ENCODE data around the gene NOX3.
"Not testable (repeated sequence)": the region's sequence is repeated elsewhere in the genome, so short reads cannot be mapped to it uniquely, and the experiment has no call there.

NOX3 gene

GRCh38 chr6:155455766-155456165, at the start of gene NOX3:
NOX3 (minus strand) TSS chr6:155455839; CDS start chr6:155455800, 39 bp downstream.
- no peak for DNase-seq (ENCODE audit: low read depth in 1 of 2, low spot score in 1 of 2)

GRCh38 chr6:155504848-155505607, 49.4 kb upstream of the NOX3 start:
- no peak for DNase-seq (ENCODE audit: low read depth in 1 of 2, low spot score in 1 of 2)

- DNase-seq (ENCODE audit: low read depth in 1 of 2, low spot score in 1 of 2), result no peak
These were observed 46.8 kb upstream of the NOX3 start for GRCh38 chr6:155502393-155502792.

- no peak for DNase-seq (ENCODE audit: low read depth in 1 of 2, low spot score in 1 of 2)
These were observed 43.9 kb upstream of the NOX3 start for GRCh38 chr6:155499574-155499973.

- DNase-seq (ENCODE audit: low read depth in 1 of 2, low spot score in 1 of 2), result no peak
These were observed 42.7 kb upstream of the NOX3 start for GRCh38 chr6:155498370-155498769.

- no peak for DNase-seq (ENCODE audit: low read depth in 1 of 2, low spot score in 1 of 2)
These were observed 41.6 kb upstream of the NOX3 start for GRCh38 chr6:155497273-155497672.

GRCh38 chr6:155495011-155495768, 39.6 kb upstream of the NOX3 start:
- DNase-seq (ENCODE audit: low read depth in 1 of 2, low spot score in 1 of 2), result no peak

- DNase-seq (ENCODE audit: low read depth in 1 of 2, low spot score in 1 of 2), result no peak
These were observed 38.1 kb upstream of the NOX3 start for GRCh38 chr6:155493694-155494143.

GRCh38 chr6:155493026-155493693, 37.5 kb upstream of the NOX3 start:
- DNase-seq (ENCODE audit: low read depth in 1 of 2, low spot score in 1 of 2), result no peak

GRCh38 chr6:155492061-155492735, 36.6 kb upstream of the NOX3 start:
- DNase-seq (ENCODE audit: low read depth in 1 of 2, low spot score in 1 of 2), result no peak

- no peak for DNase-seq (ENCODE audit: low read depth in 1 of 2, low spot score in 1 of 2)
These were observed 35.8 kb upstream of the NOX3 start for GRCh38 chr6:155491421-155491820.

GRCh38 chr6:155488197-155488596, 32.6 kb upstream of the NOX3 start:
- not testable (repeated sequence) for DNase-seq (ENCODE audit: low read depth in 1 of 2, low spot score in 1 of 2)

GRCh38 chr6:155487371-155488130, 31.9 kb upstream of the NOX3 start:
- DNase-seq (ENCODE audit: low read depth in 1 of 2, low spot score in 1 of 2), result no peak

- no peak for DNase-seq (ENCODE audit: low read depth in 1 of 2, low spot score in 1 of 2)
These were observed 31.2 kb upstream of the NOX3 start for GRCh38 chr6:155486721-155487294.

- no peak for DNase-seq (ENCODE audit: low read depth in 1 of 2, low spot score in 1 of 2)
These were observed 30.1 kb upstream of the NOX3 start for GRCh38 chr6:155485756-155486155.

GRCh38 chr6:155483858-155484257, 28.2 kb upstream of the NOX3 start:
- DNase-seq (ENCODE audit: low read depth in 1 of 2, low spot score in 1 of 2), result no peak

- DNase-seq (ENCODE audit: low read depth in 1 of 2, low spot score in 1 of 2), result no peak
These were observed 25.6 kb upstream of the NOX3 start for GRCh38 chr6:155481215-155481614.

- DNase-seq (ENCODE audit: low read depth in 1 of 2, low spot score in 1 of 2), result no peak
These were observed 18.1 kb upstream of the NOX3 start for GRCh38 chr6:155473741-155474140.

- no peak for DNase-seq (ENCODE audit: low read depth in 1 of 2, low spot score in 1 of 2)
These were observed 17.2 kb upstream of the NOX3 start for GRCh38 chr6:155472886-155473285.

GRCh38 chr6:155470979-155471616, 15.5 kb upstream of the NOX3 start:
- DNase-seq (ENCODE audit: low read depth in 1 of 2, low spot score in 1 of 2), result not testable (repeated sequence)

Data from stimulated activated CD4-positive, alpha-beta T cell treated with anti-CD3 and anti-CD28 coated beads, Interleukin-15, amount 100 ng/mL, for 1 hour (primary cell).